Stimulated activated CD8-positive, alpha-beta memory T cell treated with anti-CD3 and anti-CD28 coated beads, Interleukin-15, amount 100 ng/mL, for 48 hours (primary cell): ENCODE data around the gene TOR4A.
"Not testable (repeated sequence)": the region's sequence is repeated elsewhere in the genome, so short reads cannot be mapped to it uniquely, and the experiment has no call there.

ENCODE experiments used
- DNase-seq, 2 donors: peaks; one replicate each; pipeline ENCODE4 v3.0.0-alpha.2; 2020; ENCODE audit warnings: low read depth in 2 of 2

Gene TOR4A

DNA sequence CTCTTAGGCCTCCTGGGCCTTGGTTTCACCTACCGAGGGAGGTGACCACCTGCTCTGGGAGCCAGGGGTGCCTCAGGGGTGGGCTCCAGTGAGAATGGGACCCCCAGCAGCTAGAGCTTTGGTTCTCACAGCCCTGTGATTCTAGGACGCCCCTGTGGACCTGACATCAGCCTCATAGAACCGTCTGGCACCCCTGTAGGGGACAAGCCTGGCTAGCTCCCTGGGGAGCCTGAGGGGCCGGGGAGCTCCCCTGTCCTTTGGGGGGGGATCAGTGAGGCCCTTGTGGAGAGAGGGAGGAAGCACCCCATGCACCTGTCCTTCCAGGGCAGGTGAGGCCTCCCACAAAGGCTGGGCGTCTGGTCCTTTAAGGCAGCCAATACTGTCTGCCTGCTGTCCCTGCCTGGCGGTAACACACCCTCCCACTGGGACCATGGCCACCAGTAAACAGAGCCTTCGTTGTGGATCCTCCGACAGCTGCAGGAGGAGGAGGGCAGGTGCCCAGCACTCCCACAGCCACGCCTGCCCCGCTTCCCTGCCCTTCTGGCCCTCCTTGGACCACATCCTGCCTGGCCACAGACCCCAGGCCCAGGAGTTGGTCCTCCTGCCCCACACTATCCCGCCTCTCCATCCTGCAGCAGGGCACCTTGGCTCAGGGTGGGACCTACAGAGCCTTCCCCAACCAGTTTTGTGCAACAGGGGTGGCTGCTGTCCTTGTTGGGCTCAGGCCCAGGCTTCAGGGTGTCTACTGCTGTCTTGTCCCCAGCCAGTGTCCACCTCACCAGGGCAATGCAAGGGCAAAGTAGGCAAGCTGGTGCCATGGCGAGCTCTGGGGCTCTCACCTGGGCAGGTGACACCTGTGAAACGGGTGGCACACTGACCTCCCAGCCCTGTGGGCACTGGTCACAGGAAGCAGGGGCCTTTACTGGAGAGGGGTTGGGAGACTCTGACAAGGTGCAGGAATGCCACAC is 39.5 kb upstream of the TOR4A start:
- no peak for DNase-seq

DNA sequence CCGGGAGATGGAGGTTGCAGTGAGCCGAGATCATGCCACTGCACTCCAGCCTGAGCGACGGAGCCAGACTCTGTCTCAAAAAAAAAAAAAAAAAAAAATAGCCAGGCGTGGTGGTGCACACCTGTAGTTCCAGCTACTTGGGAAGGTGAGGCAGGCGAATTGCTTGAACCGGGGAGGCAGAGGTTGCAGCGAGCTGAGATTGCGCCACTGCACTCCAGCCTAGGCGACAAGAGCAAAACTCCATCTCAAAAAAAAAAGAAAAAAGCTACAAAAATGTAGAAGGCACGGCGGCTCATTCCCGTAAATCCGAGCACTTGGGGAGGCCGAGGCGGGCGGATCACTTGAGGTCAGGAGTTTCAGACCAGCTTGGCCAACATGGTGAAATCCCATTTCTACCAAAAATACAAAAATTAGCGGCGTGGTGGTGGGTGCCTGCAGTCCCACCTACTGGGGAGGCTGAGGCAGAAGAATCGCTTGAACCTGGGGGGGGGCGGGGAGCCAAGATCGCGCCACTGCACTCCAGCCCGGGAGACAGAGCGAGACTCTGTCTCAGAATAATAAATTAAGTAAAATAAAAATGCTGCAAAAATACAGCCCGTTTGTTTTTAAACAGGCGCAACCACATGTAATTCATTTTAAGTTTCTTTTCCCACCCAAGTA is 37.9 kb upstream of the TOR4A start:
- DNase-seq: not testable (repeated sequence)

DNA sequence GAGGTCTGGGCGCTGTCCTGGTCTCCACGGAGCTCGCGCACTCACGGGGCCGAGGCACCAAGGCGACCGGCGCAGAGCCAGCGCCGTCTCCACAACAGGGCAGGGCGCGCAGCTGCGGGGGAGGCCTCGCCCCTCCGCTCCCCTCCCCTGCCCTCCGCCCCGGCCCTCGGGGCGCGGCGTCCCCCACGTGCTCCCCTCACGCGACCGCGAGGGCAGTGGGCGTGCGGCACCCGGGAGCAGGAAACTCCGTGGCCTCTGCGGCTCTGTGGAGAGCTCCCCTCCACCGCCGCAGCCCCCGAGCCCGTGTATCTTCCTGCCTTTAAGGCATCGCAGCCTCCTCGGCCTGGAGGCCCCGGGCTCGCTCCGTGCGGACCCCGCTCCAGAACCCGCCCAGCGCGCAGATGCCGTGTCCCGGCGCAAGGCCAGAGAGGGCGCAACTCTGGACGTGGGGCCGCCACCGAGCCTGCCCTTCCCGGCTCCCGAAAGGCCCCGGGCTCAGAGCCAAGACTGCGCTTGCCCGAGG is 37.1 kb upstream of the TOR4A start:
- DNase-seq: peak; percentile 61 to 65

DNA sequence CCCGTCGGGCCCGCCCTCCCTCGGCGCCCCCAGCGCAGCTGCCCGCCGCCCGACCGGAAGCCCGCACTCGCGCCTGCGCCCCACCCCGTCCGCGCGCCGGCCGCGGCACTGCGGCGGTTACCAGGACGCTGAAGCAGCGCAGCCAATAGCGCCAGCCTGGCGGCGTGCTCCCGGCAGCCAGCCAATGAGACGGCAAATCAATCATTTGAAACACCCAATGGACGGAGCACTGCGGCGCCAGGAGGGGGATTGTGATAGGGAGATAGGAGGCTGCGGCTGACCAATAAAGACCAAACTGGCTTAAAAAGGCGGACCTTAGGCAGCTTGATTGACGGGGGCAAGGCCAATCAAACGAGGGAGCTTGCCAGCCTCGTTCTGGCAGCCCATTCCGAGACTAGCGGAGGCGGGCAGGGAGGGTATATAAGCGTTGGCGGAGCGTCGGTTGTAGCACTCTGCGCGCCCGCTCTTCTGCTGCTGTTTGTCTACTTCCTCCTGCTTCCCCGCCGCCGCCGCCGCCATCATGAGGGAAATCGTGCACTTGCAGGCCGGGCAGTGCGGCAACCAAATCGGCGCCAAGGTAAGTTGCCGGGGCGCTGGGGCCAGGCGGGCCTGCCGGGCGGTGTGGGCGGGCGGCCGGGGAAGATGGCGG is 36.6 kb upstream of the TOR4A start, which contains the start of gene TUBB4B:
Gene TUBB4B (plus strand): TSS at position 447 of the 649 bp plus-strand sequence. CDS start 74 bp downstream, at position 521.
- DNase-seq: peak; percentile 97 to 98

DNA sequence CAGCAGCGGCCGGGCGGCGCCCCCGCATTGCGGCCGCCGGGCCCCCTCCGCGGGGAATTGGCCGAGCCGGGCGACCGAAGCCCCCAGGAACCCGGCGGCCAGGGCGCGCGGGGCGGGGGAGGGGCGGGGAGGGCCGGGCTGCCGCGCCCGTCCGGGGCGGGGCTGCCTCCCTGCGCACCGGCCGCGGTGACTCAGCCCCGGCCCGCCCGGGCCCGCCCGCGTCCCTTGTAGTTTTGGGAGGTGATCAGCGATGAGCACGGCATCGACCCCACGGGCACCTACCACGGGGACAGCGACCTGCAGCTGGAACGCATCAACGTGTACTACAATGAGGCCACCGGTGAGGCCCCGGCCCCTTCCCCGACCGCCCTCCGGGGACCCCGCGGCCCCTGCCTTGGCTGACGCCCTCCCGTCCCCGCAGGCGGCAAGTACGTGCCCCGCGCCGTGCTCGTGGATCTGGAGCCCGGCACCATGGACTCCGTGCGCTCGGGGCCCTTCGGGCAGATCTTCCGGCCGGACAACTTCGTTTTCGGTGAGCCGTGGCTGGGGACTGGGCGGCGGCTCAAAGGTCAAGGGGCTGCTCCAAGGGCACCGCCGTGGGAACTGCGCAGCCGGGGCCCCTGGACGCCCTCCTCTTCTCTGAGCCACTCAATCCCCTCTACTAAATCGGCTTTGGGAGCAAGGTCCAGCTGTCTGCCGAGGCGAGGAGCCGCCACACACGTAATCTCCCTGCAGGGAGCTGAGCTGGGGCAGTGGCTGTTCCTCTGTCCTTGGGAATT is 35.8 kb upstream of the TOR4A start:
- DNase-seq: peak; percentile 56 to 61

DNA sequence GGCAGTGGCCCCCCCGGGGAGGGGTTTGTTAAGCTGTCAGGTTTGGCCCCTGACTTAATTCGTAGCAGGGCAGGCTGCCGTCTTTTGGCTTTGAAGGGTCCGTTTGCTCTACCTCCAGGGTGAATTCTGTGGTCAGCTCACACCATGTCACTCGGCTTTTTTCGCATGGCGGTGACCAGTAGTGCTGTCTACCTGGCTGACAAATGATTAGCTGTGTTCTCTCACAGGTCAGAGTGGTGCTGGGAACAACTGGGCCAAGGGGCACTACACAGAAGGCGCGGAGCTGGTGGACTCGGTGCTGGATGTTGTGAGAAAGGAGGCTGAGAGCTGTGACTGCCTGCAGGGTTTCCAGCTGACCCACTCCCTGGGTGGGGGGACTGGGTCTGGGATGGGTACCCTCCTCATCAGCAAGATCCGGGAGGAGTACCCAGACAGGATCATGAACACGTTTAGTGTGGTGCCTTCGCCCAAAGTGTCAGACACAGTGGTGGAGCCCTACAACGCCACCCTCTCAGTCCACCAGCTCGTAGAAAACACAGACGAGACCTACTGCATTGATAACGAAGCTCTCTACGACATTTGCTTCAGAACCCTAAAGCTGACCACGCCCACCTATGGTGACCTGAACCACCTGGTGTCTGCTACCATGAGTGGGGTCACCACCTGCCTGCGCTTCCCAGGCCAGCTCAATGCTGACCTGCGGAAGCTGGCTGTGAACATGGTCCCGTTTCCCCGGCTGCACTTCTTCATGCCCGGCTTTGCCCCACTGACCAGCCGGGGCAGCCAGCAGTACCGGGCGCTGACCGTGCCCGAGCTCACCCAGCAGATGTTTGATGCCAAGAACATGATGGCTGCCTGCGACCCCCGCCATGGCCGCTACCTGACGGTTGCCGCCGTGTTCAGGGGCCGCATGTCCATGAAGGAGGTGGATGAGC is 35.0 kb upstream of the TOR4A start:
- DNase-seq: no peak

DNA sequence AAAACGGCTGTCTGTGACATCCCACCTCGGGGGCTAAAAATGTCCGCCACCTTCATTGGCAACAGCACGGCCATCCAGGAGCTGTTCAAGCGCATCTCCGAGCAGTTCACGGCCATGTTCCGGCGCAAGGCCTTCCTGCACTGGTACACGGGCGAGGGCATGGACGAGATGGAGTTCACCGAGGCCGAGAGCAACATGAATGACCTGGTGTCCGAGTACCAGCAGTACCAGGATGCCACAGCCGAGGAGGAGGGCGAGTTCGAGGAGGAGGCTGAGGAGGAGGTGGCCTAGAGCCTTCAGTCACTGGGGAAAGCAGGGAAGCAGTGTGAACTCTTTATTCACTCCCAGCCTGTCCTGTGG is 34.3 kb upstream of the TOR4A start:
- DNase-seq: not testable (repeated sequence)

DNA sequence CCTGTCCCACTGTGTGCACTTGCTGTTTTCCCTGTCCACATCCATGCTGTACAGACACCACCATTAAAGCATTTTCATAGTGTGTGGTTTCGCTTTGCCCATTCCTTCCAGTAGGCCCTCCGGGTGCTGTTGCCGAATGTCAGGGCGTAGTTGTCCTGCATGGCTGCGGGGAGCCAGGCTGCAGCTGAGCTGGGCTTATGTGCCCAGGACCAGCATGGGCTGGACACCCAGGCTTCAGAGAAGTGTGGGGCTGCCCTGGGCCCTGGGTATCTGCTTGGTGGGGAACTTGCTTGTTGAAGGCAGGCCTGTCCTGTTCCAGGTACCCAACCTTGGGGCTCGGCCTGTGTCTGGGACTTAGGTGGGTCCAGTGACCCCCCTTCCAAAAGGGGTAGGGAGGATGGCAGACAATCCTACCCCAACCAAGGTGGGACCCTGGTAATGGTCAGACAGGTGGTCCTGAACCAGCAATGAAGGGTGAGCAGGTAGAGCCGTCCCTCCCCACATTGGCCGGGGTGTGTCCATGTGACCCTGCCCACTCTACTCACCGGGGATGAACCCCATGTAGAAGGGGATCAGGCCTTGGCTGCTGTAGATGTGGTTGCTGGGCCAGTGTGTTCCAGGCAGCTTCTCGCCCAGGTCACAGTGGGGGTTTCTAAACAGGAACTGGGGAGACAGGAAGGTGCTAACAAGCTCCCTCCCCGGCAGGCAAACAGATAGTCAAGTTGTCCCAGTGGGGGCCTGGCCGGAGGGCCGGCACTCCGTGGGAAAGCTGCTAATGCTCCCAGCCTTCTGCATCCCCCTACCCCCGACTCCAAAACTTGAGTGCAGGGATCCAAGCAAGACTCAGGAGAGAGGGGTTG is 33.7 kb upstream of the TOR4A start:
- DNase-seq: no peak

DNA sequence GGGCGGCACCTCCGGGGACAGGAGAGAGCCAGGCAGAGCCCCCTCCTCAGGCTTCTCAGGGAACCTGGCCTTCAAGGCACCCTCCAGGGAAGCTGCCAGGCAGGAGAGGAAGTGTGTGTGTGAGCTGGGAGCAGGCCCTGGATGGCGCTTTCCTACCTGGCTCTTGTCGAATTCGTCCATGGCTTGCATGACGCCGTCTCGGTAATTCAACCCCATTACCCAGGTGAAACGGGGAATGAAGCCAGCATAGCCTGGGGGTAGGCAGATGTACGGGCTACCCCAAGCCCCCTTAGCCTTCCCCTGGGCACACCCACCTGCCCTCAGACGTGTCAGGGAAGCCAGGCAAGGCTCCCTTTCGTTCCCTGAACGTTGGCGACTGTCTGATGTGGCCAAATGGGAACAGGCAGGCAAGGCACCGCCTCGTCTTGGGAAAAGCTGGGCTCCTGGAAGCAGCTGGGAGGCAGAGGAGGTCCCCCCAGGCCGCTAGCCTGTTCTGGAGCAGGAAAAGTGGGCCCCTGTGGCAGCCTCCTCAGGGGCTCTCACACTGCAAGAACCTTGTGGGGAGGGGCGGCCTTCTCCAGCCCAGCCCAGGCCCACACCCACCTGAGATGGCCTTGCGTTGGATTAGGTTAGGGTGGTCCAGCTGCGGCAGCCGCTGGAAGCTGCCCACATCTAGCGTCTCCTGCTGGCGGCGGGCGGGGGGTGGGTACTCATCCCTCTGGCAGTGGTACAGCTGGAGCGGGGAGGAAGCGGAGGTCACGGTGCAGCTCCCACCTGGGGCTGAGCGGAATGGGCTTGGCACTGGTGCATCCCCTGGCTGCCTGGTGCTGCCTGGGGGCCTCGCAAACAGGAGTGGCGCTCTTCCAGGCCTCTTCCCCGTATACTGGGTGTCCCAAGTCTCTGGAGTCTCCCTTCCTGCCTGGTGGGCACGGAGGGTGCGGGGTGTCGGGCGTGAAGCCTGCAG is 32.8 kb upstream of the TOR4A start:
- no peak for DNase-seq

DNA sequence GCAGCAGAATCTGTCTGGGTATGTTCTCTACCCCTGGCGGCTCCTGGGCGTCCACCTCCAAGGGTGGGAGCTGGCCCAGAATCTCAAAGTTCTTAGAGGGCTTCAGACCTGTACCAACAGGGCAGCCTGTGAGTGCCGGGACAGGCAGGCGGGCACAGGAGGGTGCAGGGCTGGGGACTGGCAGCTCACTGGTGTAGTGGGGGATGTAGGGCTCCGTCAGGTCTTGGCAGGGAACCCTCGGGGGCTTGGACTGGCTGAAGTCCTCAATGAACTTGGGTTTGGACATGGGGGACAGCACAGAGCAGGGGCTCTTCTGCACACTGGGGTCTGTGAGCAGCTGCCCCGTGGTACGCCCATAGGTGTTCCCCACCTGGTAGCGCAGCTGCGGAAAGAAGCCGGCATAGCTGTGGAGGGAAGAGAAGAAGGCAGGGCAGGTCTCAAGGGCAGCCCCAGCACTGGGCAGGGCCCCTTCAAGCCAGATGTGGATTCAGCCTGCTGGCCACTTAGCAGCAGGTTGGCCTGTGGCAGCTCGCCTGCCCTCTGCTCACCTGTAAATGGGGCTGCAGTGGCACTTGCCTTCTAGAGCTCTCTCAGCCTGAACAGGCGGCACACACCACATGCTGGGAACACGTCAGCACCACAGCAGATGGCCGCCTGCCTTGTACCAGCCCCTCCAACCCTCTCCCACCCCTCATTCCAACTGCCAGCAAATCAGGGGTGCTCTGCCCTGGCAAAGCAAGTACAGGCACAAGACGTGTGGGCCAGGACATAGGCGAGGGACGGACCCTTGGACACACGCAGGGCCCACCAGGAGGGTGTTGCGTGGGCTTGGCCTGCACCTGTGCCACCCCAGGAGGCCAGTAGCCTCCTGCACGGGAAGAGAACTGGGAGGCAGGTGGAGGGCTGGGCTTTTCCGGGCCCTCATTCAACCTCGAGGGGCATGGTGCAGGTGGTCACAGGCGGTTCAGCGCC is 31.8 kb upstream of the TOR4A start:
- no peak for DNase-seq

DNA sequence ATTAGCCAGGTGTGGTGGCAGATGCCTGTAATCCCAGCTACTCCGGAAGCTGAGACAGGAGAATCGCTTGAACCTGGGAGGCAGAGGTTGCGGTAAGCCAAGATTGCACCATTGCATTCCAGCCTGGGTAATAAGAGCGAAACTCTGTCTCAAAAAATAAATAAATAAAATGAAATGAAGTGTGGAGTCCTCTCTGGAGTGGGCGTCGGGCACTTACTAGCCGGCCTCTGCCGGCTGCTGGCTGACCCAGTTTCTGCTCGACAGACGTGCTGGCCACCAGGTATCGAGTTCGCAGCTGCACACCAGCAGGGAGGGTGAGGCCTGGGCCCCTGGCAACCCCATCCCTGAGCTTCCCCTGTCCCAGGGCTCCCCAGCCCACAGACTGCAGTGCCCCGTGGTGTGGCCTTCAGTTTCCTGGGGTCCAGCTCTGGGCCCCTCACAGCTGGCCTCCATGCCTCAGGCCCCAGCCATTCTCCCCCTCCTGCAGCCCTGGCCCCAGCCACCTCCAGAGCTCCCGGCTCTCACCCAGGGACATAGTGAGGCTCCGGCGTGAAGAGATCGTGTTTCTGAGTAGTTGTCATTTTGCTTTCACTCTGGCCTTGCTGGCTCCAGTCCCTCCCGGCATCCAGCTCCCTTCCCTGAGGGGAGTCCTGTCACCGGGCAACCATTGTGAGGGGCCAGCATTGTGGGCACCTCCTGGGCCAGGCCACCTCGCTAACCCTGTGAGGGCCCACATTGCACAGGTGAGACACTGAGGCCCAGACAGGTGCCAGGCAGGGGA is 30.2 kb upstream of the TOR4A start:
- no peak for DNase-seq

DNA sequence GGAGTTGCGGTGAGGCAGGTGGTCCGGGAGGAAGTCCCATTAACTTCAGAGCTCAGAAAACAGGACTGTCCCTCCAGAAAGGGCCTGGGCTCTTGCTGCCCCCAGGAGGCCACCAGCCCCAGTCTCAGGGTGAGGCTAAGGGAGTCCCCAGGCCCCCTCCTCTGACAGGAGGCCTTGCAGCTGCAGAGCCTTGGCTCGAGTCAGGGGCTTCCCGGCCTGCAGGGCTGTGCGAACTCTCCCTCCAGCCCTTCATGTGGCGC is 29.7 kb upstream of the TOR4A start:
- DNase-seq: no peak

DNA sequence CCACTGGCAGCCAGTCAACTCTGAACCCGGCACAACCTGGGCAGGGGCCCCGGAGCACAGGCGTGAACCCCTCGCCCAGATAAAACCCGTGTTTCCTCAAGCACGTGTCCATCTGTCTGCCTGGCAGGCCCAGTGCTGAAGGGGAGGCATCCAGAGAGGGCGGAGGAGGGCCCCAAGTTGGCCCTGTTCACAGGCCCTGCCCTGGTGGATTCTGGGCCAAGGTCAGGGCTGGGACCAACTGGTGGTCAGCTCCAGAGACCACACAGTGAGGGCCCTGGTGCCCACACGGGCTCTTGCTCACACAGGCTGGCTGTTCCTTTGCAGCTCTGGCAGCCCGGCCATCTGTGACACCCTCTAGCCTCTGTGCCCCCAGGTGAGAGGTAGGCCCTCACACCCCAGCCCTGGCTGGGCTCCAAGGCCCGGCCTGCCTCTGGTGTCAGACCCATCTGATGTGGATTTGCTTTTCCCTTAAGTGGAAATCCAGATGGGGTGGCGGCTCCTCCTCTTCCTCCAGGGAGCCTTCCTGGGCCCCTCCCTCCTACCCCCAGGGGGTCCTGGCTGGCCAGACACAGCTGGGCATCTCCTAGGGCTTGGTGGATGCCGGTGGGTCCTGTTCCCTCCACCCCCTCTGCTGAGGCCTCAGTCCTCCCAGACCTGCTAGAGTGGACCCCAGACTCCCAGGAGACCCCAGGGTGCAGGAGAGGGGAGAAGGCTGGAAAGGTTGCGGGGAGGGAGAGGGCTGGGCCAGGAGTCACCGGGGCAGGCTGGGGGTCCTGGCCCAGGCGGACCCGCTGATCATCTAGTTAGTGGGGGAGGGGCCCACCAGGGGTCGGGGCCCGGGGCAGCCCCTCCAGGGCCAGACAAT is 27.0 kb upstream of the TOR4A start:
- DNase-seq: no peak

DNA sequence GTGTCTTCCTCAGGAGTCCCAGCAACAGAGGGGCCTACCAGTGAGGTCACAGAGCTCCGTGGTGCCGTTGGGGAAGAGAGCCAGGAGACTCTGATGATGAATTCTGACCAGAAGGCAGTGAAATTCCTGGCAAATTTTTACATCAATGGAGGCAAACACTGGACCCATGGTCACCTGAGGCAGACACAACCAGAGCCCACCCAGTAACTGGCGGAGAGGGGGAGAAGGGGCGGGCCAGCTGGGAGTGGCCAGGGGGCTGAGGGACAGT is 26.4 kb upstream of the TOR4A start, which contains the start of gene STPG3:
Gene STPG3 (plus strand): TSS at position 93 of the 268 bp plus-strand sequence. CDS start 1 bp downstream, at position 94.
- DNase-seq: no peak

DNA sequence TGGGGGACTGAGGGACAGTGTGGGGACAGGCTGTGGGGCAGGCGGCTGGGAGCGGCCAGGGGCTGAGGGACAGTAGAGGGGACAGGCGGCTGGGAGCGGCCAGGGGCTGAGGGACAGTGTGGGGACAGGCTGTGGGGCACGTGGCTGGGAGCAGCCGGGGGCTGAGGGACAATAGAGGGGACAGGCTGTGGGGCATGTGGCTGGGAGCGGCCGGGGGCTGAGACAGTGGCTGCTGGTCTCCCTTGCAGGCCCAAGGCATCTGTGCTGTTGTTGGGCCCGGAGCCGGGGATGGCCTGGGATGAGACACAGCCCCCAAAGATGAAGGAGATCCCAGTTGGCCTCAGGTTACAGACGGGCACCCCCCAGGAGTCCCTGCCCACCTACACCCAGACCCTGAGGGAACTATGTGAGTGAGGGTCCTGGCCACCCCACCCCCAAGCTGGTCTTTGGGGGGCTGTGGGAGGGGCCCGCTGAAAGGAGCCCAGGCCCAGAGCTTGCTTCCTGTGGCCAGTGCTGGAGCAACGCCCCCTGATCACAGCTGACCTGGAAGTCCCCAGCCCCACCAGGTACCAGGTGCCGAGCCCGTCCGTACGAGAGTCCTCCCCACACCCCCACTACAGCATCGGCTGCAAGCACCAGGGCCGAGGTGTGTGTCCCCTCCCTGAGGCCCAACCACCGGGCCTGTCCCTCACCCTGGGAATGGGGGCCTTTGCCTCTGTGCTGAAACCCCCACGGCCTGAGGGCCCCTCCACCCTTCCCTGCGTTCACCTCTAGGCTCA is 25.8 kb upstream of the TOR4A start:
- DNase-seq: no peak
